Effector CD4-positive, alpha-beta T cell (primary cell): Measurements from ENCODE around the gene KRTAP5-2.

Experiments used
- DNase-seq: peaks from one replicate; pipeline ENCODE4 v3.0.0-alpha.2; 2020

KRTAP5-2 gene

GRCh38 chr11:1565904-1566247 lies 32.2 kb downstream of the KRTAP5-2 start:
- DNase-seq: no peak

- DNase-seq: no peak
These were observed 32.8 kb downstream of the KRTAP5-2 start for GRCh38 chr11:1565173-1565903.

GRCh38 chr11:1564535-1565172 lies 33.4 kb downstream of the KRTAP5-2 start:
- DNase-seq: no peak

GRCh38 chr11:1563697-1564534 lies 34.2 kb downstream of the KRTAP5-2 start:
- DNase-seq: no peak

- no peak for DNase-seq
These were observed 34.9 kb downstream of the KRTAP5-2 start for GRCh38 chr11:1563149-1563638.

GRCh38 chr11:1562469-1563148 lies 35.5 kb downstream of the KRTAP5-2 start:
- DNase-seq: no peak

GRCh38 chr11:1561955-1562354 lies 36.1 kb downstream of the KRTAP5-2 start:
- DNase-seq: no peak

- DNase-seq: no peak
These were observed 36.8 kb downstream of the KRTAP5-2 start for GRCh38 chr11:1561266-1561665.

GRCh38 chr11:1560649-1561251 lies 37.3 kb downstream of the KRTAP5-2 start:
- no peak for DNase-seq

GRCh38 chr11:1560002-1560648 lies 38.0 kb downstream of the KRTAP5-2 start:
- DNase-seq: no peak

- no peak for DNase-seq
These were observed 38.8 kb downstream of the KRTAP5-2 start for GRCh38 chr11:1559111-1559951.

- DNase-seq: no peak
These were observed 39.4 kb downstream of the KRTAP5-2 start for GRCh38 chr11:1558775-1559110.

GRCh38 chr11:1557904-1558774 lies 40.0 kb downstream of the KRTAP5-2 start:
- no peak for DNase-seq

GRCh38 chr11:1557051-1557884 lies 40.8 kb downstream of the KRTAP5-2 start:
- no peak for DNase-seq

GRCh38 chr11:1556278-1556902 lies 41.7 kb downstream of the KRTAP5-2 start:
- DNase-seq: no peak

GRCh38 chr11:1555713-1556153 lies 42.4 kb downstream of the KRTAP5-2 start:
- DNase-seq: no peak

- no peak for DNase-seq
These were observed 42.9 kb downstream of the KRTAP5-2 start for GRCh38 chr11:1554981-1555712.
